IPS-NIHi7 (cell line): ENCODE data around the gene DACT1.

ENCODE experiments used
- DNase-seq: peaks from one replicate; pipeline ENCODE4 v3.0.0; 2012; ENCODE audit warnings: mixed read lengths; ENCODE audit errors: extremely low spot score

DACT1 gene

DNA sequence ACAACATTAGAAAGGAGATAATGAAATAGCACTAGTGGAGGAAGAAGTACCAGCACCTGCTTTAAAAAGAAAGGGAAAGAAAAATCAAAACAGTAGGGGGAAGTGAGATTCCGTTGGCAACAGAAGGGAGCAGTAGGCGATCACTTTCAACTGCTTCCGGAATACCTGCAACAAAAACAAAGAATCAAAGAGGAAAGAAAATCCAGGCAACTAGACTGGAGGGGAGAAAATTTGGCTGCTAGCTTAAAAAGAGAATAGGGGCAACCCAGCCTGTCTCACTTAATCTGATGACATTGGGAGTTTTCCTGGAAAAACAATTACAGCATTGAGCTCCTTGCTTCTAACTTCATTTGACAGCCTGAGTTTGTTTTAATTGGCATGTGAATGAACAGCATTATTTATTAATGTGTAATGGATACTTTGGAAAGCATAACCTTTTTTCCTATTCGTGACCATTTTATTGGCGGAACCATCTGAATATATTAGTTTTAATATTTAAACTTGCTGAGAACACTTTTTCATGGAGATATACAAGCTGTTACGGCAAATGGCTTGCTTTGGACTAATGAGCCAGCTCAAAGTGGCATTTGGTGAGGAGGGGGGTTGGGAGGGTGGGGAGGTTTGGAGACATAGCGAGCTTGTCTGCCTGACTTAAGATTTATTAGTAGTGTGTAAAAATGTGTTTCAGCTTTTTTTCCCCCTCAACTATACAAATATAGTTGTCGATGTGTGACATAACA is 2.5 kb upstream of the DACT1 start:
- no peak for DNase-seq

DNA sequence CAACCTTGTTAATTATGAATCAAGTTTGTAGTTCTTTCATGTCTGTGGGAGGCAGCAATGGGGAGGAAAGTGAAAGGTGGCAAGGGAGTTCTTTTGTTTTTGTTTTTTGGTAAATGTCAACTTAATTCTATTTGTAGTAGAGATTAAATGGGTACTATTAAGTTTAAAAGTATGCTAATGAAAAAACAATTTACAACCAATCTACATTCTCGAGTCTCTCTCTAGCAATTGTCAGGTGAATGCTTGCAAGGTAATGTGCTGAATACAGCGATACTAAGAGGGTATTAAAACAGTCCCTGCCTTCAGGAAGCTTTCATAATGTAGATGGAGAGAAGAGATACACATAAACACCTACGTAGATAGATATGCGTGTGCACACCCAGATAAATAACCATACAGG is 1.6 kb upstream of the DACT1 start:
- no peak for DNase-seq

DNA sequence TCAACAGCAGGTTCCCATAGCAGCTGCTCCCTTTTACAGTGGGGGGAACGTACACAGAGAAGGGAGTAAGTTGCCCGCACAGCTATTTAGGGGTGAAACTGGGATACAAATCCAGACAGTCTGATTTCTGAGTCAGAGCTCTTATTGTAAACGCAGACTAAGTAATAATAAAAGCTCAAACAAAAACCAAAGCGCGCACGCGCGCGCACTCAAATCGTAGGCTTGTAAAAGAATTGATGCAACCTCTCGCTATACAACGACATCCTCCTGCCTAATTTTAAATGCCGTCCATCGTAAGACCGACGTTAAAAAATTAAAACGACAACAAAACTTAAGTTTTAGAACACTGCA is 747 bp upstream of the DACT1 start:
- no peak for DNase-seq

DNA sequence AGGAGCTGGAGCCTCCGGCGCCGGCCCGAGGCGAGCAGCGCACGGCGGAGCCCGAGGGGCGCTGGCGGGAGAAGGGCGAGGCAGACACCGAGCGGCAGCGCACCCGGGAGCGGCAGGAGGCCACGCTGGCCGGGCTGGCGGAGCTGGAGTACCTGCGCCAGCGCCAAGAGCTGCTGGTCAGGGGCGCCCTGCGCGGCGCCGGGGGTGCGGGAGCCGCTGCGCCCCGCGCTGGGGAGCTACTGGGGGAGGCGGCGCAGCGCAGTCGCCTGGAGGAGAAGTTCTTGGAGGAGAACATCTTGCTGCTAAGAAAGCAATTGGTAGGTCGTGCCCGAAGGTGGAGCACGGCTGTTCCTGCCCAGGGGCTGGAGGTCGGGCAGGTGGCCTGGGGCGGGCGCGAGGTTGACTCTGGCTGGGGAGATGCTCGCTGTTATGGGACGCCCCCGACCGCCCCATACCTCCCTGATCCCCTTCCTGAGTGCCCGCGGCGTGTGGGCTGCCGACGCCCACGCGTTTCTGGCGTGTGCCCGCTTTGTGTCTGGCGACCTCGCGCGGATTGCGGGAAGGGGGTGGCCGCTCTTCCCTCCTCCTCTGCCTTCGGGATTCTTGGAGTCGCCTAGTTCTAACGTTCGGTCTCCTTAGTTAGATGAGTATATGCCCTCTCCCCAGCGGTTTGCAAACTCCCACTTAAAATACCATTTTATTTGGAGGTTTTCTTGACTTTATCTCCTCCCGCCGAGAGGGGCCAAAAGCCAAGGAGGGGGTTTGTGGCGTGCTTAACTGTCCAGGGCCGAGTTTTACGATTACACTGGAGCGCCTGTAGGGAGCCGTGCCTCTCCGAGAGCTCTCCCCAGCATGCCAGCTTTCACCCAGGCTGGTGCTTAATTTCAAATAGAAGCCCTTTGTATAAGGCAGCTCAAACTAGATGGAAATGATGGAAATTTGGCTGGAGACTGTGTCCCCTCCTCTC is 752 bp downstream of the DACT1 start:
- DNase-seq, result no peak

DNA sequence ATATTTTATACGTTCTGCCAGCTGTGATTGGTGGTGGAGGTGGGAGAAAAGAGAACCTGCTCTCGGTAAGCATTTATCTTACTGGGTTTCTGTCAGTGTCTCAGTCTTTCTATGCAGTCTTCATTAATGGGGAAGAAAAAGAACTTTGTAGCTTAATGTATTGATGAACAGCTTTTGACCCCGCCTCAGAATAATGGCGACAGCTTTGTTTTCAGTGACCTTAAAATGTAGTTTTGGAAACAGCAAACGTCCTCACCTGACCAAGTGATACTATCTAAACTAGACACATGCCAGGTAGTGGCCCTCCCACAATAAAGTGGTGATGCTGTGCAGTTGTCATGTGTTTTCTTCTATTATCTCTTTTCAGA is 1.4 kb downstream of the DACT1 start:
- no peak for DNase-seq

DNA sequence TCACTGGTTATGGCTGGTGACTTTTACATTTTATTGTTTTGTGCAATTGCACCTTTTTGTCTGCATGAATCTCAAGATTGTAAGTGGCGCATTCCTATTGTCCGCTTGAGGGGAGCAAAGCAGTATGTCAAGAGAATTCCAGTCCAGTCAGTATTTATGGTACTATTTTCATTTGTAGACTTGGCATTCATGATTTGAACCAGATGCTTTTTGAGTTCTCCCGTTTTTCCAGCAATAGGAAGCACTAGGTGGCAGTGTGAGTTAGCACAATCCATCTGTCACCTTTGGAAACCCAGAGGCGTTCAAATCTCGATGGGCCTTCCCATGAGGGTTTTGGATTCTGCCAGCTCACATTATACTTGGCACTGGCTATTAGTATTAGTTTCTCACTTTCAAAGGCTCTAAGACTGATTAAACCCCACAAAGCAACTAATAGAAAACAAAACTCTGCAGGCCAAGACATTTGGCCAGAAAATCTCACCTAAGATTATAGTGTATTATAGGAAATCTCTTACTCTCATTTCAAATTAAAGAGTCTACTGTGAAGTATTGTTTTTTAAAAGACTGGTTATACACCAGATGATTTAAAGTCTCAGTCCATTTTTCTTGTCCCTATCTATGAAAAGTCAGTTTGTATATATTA is 2.2 kb downstream of the DACT1 start:
- DNase-seq, result no peak

DNA sequence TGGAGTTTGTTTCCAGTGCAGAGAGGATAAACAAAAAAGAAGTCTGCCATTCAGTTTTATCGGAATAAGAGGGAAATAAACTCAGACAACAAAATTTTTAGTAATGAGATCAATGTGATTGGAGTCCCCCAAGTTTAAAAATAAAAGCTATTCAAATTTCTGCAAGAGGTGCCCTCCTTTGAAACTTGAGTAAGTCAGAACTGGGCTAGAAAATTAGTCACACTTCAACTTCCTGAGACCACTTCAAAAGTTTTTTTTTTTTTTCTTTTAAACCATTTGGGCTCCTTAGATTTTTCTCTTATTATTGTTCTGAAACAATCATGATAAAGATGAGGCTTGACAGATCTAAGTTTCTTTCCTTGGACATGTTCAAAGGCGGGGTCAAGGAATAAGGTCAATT is 3.2 kb downstream of the DACT1 start:
- no peak for DNase-seq

DNA sequence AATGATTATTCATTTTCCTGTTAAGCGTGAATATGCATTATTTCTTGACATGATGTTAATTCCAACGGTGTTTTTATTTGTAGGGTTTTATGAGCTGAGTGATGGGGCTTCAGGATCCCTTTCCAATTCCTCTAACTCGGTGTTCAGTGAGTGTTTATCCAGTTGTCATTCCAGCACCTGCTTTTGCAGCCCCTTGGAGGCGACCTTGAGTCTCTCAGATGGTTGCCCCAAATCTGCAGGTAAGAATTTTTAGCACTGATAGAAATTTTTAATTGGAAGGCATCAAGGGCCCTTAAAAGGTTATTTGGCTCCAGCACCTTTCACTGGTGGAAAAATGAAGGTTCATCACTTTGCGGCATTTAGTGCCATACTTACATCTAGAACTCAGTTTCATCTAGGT is 3.7 kb downstream of the DACT1 start:
- DNase-seq, result no peak

DNA sequence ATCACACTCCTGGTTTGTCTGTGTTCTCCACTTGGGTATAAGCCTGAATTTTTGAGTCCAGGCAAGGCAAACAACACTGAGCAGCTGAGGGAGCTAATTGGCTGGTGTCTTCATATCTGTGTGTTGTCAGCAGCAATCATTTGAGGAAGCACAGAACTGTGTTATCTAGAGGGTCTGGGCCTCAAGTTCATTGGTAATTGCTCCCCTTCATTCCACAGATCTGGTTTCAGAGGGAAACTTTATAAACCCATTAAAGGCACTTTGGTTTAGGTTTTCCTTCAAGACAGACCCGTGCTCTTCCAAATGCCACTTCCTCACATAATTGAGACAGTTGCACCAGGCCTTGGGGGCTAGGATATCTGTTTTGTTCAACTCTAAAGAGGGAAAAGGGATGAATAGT is 5.6 kb downstream of the DACT1 start:
- DNase-seq, result no peak

DNA sequence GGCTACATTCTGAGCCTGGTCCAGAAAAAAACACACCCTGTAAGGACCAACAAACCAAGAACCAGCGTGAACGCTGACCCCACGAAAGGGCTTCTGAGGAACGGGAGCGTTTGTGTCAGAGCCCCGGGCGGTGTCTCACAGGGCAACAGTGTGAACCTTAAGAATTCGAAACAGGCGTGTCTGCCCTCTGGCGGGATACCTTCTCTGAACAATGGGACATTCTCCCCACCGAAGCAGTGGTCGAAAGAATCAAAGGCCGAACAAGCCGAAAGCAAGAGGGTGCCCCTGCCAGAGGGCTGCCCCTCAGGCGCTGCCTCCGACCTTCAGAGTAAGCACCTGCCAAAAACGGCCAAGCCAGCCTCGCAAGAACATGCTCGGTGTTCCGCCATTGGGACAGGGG is 7.9 kb downstream of the DACT1 start:
- no peak for DNase-seq

DNA sequence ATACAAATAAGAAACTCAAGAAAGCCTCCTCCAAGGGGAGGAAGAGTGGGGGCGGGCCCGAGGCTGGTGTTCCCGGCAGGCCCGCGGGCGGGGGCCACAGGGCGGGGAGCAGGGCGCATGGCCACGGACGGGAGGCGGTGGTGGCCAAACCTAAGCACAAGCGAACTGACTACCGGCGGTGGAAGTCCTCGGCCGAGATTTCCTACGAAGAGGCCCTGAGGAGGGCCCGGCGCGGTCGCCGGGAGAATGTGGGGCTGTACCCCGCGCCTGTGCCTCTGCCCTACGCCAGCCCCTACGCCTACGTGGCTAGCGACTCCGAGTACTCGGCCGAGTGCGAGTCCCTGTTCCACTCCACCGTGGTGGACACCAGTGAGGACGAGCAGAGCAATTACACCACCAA is 8.7 kb downstream of the DACT1 start:
- no peak for DNase-seq

DNA sequence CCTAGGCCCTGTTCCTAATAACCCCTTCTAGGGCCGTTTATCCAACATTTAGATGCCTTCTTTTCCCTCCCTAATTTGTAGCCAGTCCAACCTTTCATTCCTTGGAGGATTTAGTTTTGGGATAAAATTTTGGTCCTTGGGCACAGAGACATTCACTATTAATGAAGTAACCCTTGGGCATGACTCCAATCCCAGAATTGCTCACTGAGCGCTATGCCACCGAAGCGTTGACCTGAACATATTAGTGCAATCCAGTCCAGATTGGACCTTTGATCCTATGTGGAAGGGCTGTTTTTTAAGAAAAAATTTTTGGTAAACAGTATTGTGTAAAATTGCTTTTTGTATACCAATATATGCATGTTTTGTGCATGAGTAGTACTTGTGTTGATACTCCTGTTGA is 10.0 kb downstream of the DACT1 start:
- no peak for DNase-seq

DNA sequence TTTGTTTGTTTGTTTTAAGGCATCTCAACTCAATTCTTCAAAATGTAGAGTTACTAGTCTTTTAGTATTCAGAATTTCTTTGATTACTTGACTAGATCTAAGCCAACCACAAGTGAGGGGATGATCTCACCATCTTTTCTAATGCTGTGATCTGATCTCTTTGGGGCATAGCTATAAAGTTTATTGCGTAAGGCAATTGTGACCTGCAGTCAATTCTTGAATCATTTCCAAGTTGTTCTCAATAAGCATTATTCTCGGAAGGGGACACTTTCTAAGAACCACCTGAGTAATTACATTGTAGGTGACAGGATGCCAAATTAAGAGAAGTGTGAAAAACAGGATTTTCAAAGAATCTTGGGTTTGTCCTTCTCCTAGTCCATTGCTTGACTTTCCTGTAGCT is 13.1 kb downstream of the DACT1 start:
- no peak for DNase-seq

DNA sequence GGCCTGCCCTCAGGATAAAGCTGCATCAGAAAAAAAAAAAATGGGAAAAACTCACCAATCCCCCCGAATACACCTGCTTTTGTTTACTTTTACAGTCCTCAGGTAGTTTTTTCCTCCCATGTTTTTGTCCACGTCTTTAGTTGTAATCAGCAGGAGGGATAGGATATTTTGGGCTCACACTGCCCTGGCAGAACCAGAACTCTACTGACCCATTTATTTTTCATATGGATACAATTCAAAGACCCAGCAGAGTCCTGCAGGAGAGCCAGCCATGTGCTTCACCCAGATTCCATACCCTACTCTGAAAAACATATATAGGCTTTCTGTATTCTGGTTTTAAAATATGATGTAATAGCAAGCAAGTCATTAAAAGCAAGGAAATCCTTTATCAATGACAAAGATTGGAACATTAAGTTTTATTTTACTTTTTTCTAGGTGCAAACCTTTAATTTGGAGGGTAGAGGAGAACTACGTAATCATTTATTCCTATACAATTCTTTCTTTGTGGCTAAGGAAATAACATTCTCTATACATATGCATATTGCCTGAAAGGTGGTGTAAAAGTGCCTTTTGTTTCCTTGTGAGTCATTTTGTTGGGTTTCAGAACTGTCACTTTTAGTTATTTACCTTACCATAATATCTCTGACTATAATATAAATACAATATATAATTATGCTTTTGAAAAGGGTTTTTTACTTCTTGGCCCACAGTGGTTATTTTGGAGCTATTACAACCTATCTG is 19.1 kb downstream of the DACT1 start:
- no peak for DNase-seq

DNA sequence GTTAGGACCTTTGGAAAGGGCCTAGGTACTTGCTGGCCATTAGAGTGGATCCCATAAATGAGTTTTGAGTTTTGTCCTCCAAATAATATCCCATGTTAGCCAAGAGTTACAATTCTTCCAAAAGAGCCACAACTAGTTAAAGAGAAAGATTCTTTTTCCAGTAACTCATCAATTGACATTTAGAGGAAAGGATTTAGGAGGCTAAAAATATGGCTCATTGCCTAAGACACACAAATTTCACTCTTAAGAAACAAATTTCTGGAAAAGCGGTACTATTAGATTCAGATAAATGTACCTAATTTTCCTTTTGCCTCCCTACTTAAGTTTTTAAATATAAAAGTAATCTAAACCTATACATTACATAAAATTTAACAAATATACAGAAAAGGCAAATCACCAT is 21.3 kb downstream of the DACT1 start:
- DNase-seq, result no peak

DNA sequence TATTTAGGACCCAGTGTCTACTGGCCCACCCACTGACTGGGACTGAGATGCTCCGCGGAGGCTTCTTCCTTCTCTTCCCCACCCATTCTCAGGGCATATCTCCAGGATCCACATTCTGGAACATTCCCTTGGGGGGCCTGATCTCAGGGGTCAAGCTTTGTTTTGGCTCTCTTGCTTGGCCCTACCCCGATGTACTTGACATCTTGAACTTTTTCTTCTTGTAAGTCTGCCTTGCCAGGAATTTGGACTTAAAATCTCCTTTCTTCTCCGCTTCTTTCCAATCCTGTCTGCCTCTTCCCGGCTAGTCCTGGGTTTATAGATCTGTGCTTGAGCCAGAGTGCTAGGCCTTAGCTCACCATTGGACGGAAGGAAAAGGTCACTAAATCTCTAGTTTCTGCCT is 22.1 kb downstream of the DACT1 start:
- DNase-seq, result no peak

DNA sequence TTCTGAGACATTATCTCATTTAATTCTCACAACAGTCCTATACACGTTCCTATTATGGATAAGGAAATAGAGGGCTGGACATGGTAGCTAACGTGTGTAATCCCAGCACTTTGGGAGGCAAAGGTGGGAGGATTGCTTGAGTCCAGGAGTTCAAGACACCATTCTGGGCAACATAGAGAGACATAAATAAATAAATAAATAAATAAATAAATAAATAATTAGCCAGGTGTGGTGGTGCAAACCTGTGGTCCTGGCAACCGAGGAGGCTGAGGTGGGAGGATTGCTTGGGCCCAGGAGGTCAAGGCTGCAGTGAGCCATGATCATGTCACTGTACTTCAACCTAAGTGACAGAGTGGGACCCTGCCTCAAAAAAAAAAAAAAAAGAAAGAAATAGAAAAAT is 22.6 kb downstream of the DACT1 start:
- DNase-seq, result no peak

DNA sequence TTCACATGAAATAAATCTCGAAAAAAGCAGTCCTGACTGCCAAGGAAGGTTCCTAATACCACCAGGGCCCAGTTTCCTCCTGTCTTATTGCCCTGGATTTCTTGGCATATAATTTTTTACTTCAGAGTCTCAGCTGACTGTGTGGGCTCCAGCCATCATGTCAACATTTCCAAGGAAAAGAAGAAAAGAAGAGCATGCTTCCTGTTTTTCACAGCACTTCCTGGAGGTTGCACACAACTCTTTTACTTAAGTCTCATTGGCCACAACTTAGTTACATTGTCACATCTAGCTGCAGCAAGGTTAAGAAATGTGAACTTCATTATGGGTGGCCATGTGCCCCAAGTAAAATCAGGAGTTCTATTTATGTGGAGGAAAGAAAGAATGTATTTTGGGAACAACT is 24.3 kb downstream of the DACT1 start:
- no peak for DNase-seq

DNA sequence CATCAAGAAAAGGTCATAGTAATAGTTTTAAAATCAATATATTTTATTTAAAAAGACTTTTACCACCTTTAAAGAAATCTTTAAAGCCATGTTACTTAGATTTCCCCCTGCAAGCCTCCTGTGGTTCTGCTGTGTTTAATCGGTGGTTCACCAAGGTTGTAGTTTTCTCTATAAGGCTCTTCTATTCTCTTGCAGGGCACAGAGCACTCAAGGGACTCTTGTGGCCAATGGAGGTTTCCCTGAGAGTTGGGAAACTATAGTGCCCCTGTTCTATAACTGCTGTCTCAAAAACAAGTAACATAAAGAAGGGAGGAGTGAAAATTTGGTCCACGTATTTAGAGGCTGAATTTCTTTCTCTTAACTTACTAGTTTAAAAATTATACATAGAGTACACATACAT is 25.0 kb downstream of the DACT1 start:
- no peak for DNase-seq

DNA sequence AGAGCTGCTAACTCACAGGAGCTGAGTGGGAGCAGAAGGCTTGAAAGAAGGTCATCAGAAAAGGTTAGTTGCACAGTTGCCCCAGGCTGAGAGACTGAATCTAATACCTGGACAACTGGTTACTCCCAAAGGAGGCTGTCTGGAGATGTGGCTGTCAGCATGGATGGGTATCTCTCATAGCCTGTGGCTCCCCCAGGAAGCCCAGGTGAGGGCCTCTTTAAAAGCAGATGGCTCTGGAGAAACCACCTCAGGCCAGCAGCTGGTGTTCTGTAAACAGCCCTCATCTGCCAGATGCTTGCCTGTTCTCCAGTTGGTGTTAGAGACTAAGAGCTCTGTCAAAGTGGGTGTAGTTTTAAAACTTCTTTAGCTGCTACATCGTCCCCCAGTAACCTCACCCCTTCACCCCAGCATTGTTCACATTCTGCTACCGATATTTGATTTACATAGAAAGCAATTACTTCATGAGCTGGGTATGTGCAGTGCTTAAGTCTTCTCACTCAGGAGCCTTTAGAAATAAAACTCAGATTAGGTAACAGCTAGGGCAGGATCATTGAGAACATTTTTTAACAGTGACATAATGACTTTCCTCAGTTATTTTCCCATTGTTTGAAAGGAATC is 25.8 kb downstream of the DACT1 start:
- DNase-seq, result no peak

DNA sequence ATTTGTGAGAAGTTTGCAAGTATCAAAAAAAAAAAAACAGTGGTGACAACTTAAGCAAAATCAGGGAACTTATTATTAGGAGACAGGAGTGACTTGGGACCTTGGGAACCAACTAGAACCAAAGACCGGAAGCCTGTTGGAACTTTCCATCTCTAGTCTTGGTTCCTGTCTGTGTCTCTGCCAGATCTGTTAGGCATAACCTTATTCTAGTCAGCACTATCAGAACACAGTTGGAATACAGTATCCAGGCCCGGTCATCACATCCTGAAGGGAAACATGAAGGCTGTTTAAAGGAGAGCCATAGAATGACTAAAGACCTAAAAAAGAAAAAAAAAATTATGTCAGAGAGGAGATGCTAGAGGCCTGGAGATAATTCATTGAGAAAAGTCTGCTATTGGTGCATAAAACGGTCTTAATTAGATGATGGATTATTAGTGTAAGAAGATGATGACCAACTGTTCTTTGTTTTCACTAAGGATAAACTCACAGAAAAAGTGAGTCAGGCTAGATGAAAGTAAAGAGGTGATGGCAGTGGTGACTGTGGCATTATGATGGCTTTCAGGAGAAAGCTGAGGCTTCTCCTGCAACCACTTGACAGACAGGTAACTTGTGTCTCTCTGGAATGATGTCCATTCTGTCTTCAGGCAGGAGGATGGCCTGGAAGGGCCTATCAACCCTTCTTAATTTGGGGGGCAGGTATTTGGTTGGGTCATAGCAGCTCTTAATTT is 28.2 kb downstream of the DACT1 start:
- no peak for DNase-seq
